Esophagus mucosa (tissue), 1 donor: ENCODE measurements around the gene ADGRD1. TPM values are rescaled to one million over a fixed set of nuclear protein-coding genes. Genes with fewer than 3 reads are reported as not detected.
"Not testable (repeated sequence)": the region's sequence is repeated elsewhere in the genome, so short reads cannot be mapped to it uniquely, and the experiment has no call there.

Experiments
- ATAC-seq: fragments of 200-7000 bp; cut with Tn5 transposase; one replicate; pipeline ENCODE4 v1.9.1; 2020
- total RNA-seq: library from RNA; stranded (reverse); gene quantifications from one replicate; pipeline ENCODE4 v1.2.4, GENCODE V29; 2023
- donor health status: DM: yes; HTN: yes; CAD: no.

ADGRD1 gene
- total RNA-seq, 1 donor from 2014 or later: 2.5 TPM

- ATAC-seq: no peak
Measured at GRCh38 chr12:131126662-131127173, 173.0 kb downstream of the ADGRD1 start.

GRCh38 chr12:131128556-131128955 is 174.8 kb downstream of the ADGRD1 start:
- ATAC-seq: no peak

- not testable (repeated sequence) for ATAC-seq
Measured at GRCh38 chr12:131128966-131129619, 175.4 kb downstream of the ADGRD1 start.

- ATAC-seq: no peak
Measured at GRCh38 chr12:131129839-131130238, 176.1 kb downstream of the ADGRD1 start.

- no peak for ATAC-seq
Measured at GRCh38 chr12:131130311-131130911, 176.7 kb downstream of the ADGRD1 start.

GRCh38 chr12:131131077-131131807 is 177.5 kb downstream of the ADGRD1 start:
- peak; percentile 13 for ATAC-seq

GRCh38 chr12:131131808-131132117 is 178.1 kb downstream of the ADGRD1 start:
- no peak for ATAC-seq

GRCh38 chr12:131132118-131132892 is 178.6 kb downstream of the ADGRD1 start:
- peak; percentile 51 for ATAC-seq

GRCh38 chr12:131133015-131133905 is 179.6 kb downstream of the ADGRD1 start:
- ATAC-seq: no peak

GRCh38 chr12:131133994-131134393 is 180.3 kb downstream of the ADGRD1 start:
- no peak for ATAC-seq

- ATAC-seq: no peak
Measured at GRCh38 chr12:131134523-131135310, 181.0 kb downstream of the ADGRD1 start.

- ATAC-seq: no peak
Measured at GRCh38 chr12:131135311-131135785, 181.6 kb downstream of the ADGRD1 start.

GRCh38 chr12:131135786-131136538 is 182.3 kb downstream of the ADGRD1 start:
- ATAC-seq: no peak

- ATAC-seq: no peak
Measured at GRCh38 chr12:131136539-131136872, 182.8 kb downstream of the ADGRD1 start.

GRCh38 chr12:131137009-131137835 is 183.5 kb downstream of the ADGRD1 start:
- ATAC-seq: no peak

GRCh38 chr12:131137836-131138637 is 184.3 kb downstream of the ADGRD1 start:
- ATAC-seq: peak; percentile 62

GRCh38 chr12:131138638-131139362 is 185.1 kb downstream of the ADGRD1 start:
- ATAC-seq: no peak
